HG02885 (cell line): Measurements from ENCODE around the gene PAX3.
A peak's percentile ranks its signal among the peaks of the same experiment; 100 is the strongest.

Source experiments
- ATAC-seq: cut with Tn5 transposase; IDR thresholded peaks from one replicate; pipeline ENCODE4 v1.9.1; 2021; ENCODE audit warnings: mild to moderate bottlenecking; ENCODE audit not compliant: unreplicated experiment, poor library complexity

Gene PAX3

GRCh38 chr2:222298311-222299150 lies at the start of gene PAX3:
Gene PAX3, minus strand, starts transcription at chr2:222298998. Its CDS starts 383 bp downstream, at chr2:222298615.
- no peak for ATAC-seq

DNA sequence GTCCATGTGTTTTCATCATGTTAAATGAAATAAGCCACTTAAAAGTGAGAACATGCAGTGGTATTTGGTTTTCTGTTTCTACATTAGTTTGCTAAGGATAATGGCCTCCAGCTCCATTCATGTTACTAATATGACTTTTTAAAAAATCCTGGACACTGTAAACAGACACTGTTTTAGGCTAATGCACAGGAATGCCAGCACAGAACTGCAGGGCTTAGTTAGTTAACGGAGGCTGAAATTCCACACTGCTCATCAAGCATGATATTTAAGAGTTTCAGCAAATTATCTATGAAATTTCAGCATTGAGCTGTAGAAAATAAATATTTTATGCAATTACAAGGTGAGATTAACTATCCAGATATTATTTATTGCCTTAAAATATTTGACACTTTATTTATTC lies 42.5 kb upstream of the PAX3 start:
- no peak for ATAC-seq

DNA sequence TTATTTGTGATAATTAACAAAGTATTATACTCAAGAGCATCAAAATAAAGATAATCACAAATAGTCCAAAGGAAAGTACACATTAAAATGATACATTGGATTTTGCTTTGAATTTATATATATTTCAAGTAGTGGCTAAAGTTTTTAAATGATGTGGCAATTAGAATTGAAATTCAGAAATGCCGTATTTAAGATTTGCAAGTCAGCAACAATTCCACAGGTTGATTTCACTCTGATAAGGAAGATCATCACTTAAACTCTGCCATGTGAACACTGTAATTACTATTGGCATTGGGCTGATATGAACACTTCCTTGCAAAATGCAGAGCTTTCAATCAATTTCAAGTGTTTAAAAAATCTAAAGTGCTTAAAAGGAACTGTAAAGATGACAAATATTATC lies 39.6 kb upstream of the PAX3 start:
- no peak for ATAC-seq

- ATAC-seq: no peak
These were observed 38.1 kb upstream of the PAX3 start for GRCh38 chr2:222336931-222337330.

GRCh38 chr2:222336442-222336841 lies 37.6 kb upstream of the PAX3 start:
- no peak for ATAC-seq

DNA sequence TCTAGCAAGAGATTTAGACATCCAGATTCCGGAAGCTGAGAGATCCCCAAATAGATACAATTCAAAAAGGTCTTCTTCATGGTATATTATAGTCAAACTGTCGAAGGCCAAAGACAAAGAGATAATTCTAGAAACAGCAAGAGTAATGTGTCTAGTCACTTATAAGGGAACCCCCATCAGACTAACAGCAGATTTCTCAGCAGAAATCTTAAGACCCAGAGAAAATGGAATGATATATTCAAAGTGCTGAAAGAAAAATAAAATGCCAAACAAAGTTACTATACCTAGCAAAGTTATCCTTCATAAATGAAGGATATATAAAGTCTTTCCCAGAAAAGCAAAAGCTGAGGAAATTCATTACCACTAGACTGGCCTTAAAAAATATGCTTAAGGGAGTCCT lies 36.1 kb upstream of the PAX3 start:
- ATAC-seq: no peak

- ATAC-seq: no peak
These were observed 34.6 kb upstream of the PAX3 start for GRCh38 chr2:222333397-222333796.

- ATAC-seq: no peak
These were observed 33.3 kb upstream of the PAX3 start for GRCh38 chr2:222332116-222332515.

GRCh38 chr2:222330910-222331309 lies 32.1 kb upstream of the PAX3 start:
- ATAC-seq: no peak

DNA sequence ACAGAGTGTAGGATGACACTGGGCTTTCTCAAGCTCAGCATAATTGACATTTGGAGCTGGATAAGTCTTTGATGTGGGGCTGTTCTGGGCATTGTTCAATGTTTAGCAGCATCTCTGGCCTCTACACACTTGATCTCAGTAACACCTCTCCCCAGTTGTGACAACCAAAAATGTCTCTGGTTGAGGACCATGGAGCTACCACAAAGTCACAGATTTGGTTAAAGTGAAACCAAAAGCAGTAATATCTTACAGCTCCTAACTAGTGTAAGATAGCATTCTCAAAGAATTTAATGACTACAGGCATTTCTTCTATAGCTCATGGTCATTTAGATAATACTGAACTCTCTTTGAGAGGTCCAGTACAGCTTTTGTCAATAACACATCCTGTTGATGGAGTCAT lies 23.4 kb upstream of the PAX3 start:
- ATAC-seq: peak; percentile 15

DNA sequence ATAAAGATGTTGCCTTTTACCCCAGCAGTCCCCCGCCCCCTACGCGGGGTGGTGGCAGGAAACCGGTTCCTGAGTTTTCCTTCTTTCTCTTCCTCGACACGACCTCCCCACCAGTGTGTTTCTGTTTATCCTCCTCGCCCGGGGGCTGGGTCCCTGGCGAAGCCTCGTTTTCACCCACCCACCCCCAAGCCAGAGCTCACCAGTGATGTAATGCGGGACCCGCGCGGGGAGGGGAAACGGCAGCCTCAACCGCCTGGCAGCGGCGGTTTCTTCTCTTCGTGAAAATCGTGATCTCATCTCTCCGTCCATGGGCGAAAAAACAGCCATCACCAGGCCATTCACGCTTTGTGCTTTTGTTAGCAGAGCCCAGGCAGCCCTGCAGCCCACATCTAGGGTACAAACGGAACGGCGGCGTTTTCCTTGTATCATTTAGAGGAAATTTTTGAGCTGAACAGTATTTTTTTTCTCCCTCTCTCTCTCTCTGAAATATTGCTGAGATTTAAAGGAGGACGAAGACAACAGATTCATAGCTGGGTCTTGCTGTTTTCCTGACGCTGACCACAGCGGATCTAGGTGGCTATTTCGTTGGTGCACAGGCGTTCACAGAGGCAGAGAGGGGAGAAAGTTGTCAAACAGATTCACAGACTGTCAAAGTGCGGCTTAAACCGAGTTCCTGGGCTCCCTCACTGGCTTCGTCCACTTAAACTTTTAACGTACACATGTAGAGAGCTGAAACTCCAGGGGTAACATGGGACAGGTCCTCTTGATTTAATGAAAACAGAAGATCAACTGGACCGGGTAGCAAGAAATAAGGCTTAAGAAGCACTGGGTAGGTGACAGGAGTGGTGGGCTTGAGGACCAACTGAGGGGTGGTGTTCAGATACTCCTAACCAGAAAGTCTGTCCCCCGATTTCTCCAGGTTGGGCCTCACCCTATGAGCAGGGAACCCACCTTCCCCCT lies 21.9 kb upstream of the PAX3 start:
- no peak for ATAC-seq

GRCh38 chr2:222319586-222320435 lies 21.0 kb upstream of the PAX3 start:
- ATAC-seq: peak; percentile 44

- peak; percentile 53 for ATAC-seq
These were observed 20.2 kb upstream of the PAX3 start for GRCh38 chr2:222318712-222319585.

DNA sequence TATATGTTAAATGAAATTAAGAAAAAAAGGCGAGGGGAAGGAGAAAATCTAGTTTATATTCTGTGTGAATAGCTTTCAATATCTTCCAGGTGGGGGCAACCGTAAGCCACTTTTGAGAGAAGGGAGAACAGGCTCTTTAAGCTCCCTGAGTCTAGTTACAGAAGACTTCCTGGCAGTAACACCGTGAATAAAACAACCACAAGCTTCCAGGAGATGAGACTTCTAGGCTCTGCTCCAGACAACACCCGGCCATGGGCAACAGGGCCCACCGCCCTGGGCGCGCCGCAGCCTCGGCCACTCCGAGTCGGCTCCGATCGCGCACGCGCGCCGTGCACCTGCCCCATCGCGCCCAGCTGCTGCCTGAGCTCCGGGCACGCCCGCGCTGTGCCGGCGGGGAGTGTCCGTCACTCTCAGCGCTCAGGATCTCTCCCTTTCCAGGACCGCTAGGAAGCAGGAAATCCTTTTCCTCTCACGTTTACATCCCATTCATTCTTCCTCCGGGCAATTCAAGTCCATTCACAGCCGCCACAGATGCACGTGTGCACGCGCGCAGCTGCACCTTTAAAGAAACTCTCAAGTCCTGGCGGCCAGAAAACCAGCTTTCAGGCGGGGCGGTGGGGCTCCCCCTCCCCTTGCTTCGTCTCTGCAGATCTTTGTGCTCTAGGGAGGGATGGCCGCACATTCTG lies 19.4 kb upstream of the PAX3 start:
- ATAC-seq: peak; percentile 60

- no peak for ATAC-seq
These were observed 16.8 kb upstream of the PAX3 start for GRCh38 chr2:222315443-222316121.

DNA sequence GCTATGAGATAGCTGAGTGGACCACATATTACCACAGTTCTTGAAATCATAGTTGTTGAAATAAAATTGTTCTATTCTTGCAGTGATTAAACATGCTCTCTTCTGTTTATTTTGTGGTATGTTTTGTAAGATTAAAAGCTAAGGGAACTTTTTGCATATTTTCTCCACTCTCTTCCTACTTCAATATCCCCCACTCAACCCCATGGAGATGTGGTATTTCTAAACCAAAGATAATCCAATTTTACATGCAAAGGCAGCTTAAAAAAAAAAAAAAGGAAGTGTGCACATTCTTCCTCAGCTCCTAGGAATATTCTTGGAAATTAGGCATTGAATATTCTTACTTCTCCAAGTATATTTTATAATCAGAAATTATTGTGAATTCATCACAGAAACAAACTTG lies 15.0 kb upstream of the PAX3 start:
- no peak for ATAC-seq

GRCh38 chr2:222311978-222312738 lies 13.4 kb upstream of the PAX3 start:
- no peak for ATAC-seq
